ENCODE data around the gene GGA2. TPM values are rescaled to one million over a fixed set of nuclear protein-coding genes. Genes with fewer than 3 reads are reported as not detected.
A peak's percentile ranks its signal among the peaks of the same experiment; 100 is the strongest.

Gene GGA2
- total RNA-seq, 1 donor: 18.1 TPM

- peaks cover 35% of the 10 kb centered on the region for H4K20me1 ChIP-seq (ENCODE audit: insufficient read depth, low read length)
- H3K79me2 ChIP-seq (ENCODE audit: insufficient read depth, low read length): peaks cover 27% of the 10 kb centered on the region
- peaks cover 24% of the 10 kb centered on the region for H3K4me1 ChIP-seq (ENCODE audit: insufficient read depth, low read length)
- no peaks in the 10 kb centered on the region for H3K27me3 ChIP-seq (ENCODE audit: insufficient read depth, low read length)
- no peak overlapping the region for H3K27ac ChIP-seq (ENCODE audit: low read depth, low read length)
- no peak for TF ChIP-seq CTCF (IDR thresholded peaks at IDR 0.05; ENCODE audit: extremely low read depth, low read depth, low read length)
- peak overlapping the region; percentile 92 for H3K4me2 ChIP-seq (ENCODE audit: insufficient read depth, low read length)
- no peaks in the 10 kb centered on the region for H3K9me3 ChIP-seq (ENCODE audit: low read depth, low read length)
- peaks cover under 1% of the 10 kb centered on the region for H3K36me3 ChIP-seq (ENCODE audit: insufficient read depth, low read length)
- H2AFZ ChIP-seq (ENCODE audit: low read length): no peak overlapping the region
- DNase-seq (ENCODE audit: insufficient read length, low spot score, missing footprints): no peak
- peak overlapping the region; percentile 79 for H3K4me3 ChIP-seq (ENCODE audit: insufficient read depth, low read length)
Measured at GRCh38 chr16:23509441-23509754, 896 bp downstream of the GGA2 start.

GRCh38 chr16:23508589-23509440 is 1.5 kb downstream of the GGA2 start:
- H3K27me3 ChIP-seq (ENCODE audit: insufficient read depth, low read length): no peaks in the 10 kb centered on the region
- DNase-seq (ENCODE audit: insufficient read length, low spot score, missing footprints): peak; percentile 74
- H3K4me1 ChIP-seq (ENCODE audit: insufficient read depth, low read length): peaks cover 30% of the 10 kb centered on the region
- peak overlapping the region; percentile 79 for H3K4me3 ChIP-seq (ENCODE audit: insufficient read depth, low read length)
- H3K79me2 ChIP-seq (ENCODE audit: insufficient read depth, low read length): peaks cover 27% of the 10 kb centered on the region
- H3K36me3 ChIP-seq (ENCODE audit: insufficient read depth, low read length): no peaks in the 10 kb centered on the region
- no peak for TF ChIP-seq CTCF (IDR thresholded peaks at IDR 0.05; ENCODE audit: extremely low read depth, low read depth, low read length)
- H3K4me2 ChIP-seq (ENCODE audit: insufficient read depth, low read length): peak overlapping the region; percentile 92
- H3K9me3 ChIP-seq (ENCODE audit: low read depth, low read length): no peaks in the 10 kb centered on the region
- no peak overlapping the region for H3K27ac ChIP-seq (ENCODE audit: low read depth, low read length)
- H2AFZ ChIP-seq (ENCODE audit: low read length): no peak overlapping the region
- peaks cover 41% of the 10 kb centered on the region for H4K20me1 ChIP-seq (ENCODE audit: insufficient read depth, low read length)

GRCh38 chr16:23506606-23506994 is 3.7 kb downstream of the GGA2 start:
- Histone ChIP-seq H3K4me3 (ENCODE audit: insufficient read depth, low read length) (no peak overlapping the region), H3K27me3 (ENCODE audit: insufficient read depth, low read length) (no peaks in the 10 kb centered on the region), H3K4me2 (ENCODE audit: insufficient read depth, low read length) (no peak overlapping the region), H3K9me3 (ENCODE audit: low read depth, low read length) (no peaks in the 10 kb centered on the region), H3K4me1 (ENCODE audit: insufficient read depth, low read length) (peaks cover 31% of the 10 kb centered on the region), H2AFZ (ENCODE audit: low read length) (no peak overlapping the region), H3K36me3 (ENCODE audit: insufficient read depth, low read length) (no peaks in the 10 kb centered on the region), H3K79me2 (ENCODE audit: insufficient read depth, low read length) (peaks cover 42% of the 10 kb centered on the region), H4K20me1 (ENCODE audit: insufficient read depth, low read length) (peaks cover 63% of the 10 kb centered on the region), H3K27ac (ENCODE audit: low read depth, low read length) (no peak overlapping the region)
- no peak for TF ChIP-seq CTCF (IDR thresholded peaks at IDR 0.05; ENCODE audit: extremely low read depth, low read depth, low read length)
- DNase-seq (ENCODE audit: insufficient read length, low spot score, missing footprints): no peak

- Histone ChIP-seq H4K20me1 (ENCODE audit: insufficient read depth, low read length) (peaks cover 69% of the 10 kb centered on the region), H3K36me3 (ENCODE audit: insufficient read depth, low read length) (no peaks in the 10 kb centered on the region), H3K4me1 (ENCODE audit: insufficient read depth, low read length) (peaks cover 31% of the 10 kb centered on the region), H3K4me2 (ENCODE audit: insufficient read depth, low read length) (no peak overlapping the region), H3K9me3 (ENCODE audit: low read depth, low read length) (no peaks in the 10 kb centered on the region), H3K27ac (ENCODE audit: low read depth, low read length) (no peak overlapping the region), H2AFZ (ENCODE audit: low read length) (no peak overlapping the region), H3K4me3 (ENCODE audit: insufficient read depth, low read length) (no peak overlapping the region), H3K79me2 (ENCODE audit: insufficient read depth, low read length) (peaks cover 49% of the 10 kb centered on the region), H3K27me3 (ENCODE audit: insufficient read depth, low read length) (no peaks in the 10 kb centered on the region)
- no peak for DNase-seq (ENCODE audit: insufficient read length, low spot score, missing footprints)
- no peak for TF ChIP-seq CTCF (IDR thresholded peaks at IDR 0.05; ENCODE audit: extremely low read depth, low read depth, low read length)
Measured at GRCh38 chr16:23505671-23506605, 4.4 kb downstream of the GGA2 start.

Measured in osteoblast (primary cell).